Heart left ventricle (tissue), 13 donors: ENCODE results near the gene LCN1.

Experiments used
- CTCF ChIP-seq, 12 donors: fragments of 200-600 bp; sonication (generic) in 4 of 12; IDR thresholded peaks; one replicate each; pipeline versions ENCODE4 v1.5.0 to v1.8.0; 2018 to 2022; ENCODE audit warnings: antibody characterized with exemption in 12 of 12, mild to moderate bottlenecking in 5 of 12
- POLR2A ChIP-seq, 2 donors: fragments of 450-650 bp; IDR thresholded peaks; one replicate each; pipeline ENCODE4 v1.6.1; 2017; ENCODE audit warnings: antibody characterized with exemption in 2 of 2, mild to moderate bottlenecking in 2 of 2, moderate library complexity in 2 of 2
- donor health status: ischemic (EF 13 %, LVEDD 7.1; RV severe dilation, severe dysfunction).
- donor health status: DM: no; HTN: yes; CAD: no.
- donor health status: DM: no; HTN: no; CAD: no.
- donor health status: ischemic (EF 25% LVEDD 6.9; RV normal size, moderate dysfunction).
- donor health status: ischemic (EF 25% LVEDD 5.7; RV mildly dilated, moderate dysfunction).
- donor health status: ischemic (EF 35%, LVEDD 5.7; RV mildly dilated, moderate dysfunction).
- donor health status: nonischemic (EF 11% LVEDD 7.7; RV severe dilation, severe dysfunction).
- donor health status: DM: yes; HTN: yes; CAD: no.
- donor health status: PGD.
- donor health status: ischemic (EF 29% LVEDD 5.4; RV normal size, mild dysfunction).
- donor health status: nonischemic (EF 23%, LVEDD 6.1; RV moderate dilation, normal function).

GRCh38 chr9:135476561-135477355 lies 44.5 kb upstream of the LCN1 start:
- no peak for TF ChIP-seq POLR2A (IDR thresholded peaks at IDR 0.05)
- no peak for TF ChIP-seq CTCF (IDR thresholded peaks at IDR 0.05)
